CD4-positive, alpha-beta T cell treated with Interleukin-6 at 100 ng/mL for 8 hours (primary cell): Measurements from ENCODE around the gene B4GALT2.

ENCODE experiments used
- DNase-seq: peaks from one replicate; pipeline ENCODE4 v3.0.0-alpha.2; 2020; ENCODE audit warnings: mixed read lengths, low spot score

B4GALT2 gene

DNA sequence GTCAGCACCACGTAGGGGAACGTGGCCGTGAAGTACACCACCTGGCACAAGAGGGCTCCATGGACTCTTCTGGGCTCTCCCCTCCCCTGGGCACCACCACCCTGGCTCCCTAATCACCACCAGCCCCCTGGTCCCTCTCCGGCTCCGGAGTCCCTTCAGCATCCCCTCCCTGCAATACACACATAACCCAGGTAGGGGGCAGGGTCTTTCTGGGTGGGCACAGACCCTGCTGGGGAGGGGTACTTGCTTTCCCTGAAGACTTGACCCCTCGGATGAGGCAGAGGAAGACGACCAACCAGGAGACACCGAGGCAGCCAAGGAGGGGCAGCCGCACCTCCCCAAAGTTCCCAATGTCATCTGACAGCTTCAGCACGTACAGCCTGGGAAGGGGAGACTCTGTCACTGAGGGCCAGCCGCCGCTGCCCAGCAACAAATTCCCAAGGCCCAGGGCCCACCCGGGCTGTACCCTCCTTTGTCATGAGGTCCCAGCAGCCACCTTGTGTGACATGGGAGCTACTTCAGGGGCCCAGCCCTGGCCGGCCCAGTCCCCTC, 23.7 kb downstream of the B4GALT2 start:
- DNase-seq, result no peak

DNA sequence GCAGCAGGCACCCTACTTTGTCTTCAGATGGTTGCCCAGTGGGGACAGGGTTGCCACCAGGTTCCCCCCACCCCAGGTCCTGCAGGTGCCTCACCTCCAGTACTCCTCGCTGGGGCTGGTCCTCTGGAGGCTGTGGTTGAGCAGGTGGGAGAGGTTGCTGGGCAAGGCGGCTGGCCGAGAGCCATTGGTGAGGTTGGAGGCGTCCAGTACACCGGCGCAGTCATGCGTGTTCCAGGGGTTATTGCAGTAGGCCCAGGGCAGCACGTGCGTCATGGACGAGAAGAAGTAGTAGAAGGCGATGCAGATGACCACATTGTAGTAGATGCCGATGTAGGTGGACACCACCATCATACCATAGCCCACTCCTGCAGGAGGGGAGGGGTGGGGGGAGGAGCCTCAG, 29.2 kb downstream of the B4GALT2 start:
- no peak for DNase-seq

DNA sequence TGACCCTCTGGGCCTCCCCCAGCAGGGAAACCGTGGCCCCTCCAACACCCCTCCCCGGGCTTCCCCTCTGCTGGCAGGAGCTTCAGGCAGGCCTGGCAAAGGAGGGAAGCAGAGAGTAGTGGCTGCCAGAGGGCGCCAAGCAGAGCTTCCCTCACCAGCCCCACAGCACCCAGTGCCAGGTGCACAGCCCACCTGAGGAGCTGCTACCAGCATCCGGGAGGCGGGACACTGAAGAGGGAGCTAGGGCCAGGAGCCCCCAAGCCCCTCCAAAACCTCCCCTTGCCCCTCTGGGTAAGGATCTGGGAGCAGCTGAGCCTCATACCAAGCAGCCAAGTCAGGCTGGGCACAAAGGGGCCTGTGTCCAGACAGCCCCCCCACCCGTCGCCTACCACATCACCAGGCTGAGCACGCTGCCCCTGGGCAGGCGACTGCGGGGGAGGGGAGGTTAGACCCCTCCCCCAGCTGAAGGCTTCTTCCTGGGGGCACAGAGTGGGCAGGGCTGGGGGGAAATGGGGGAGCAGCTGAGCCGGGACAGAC, 32.0 kb downstream of the B4GALT2 start:
- DNase-seq, result no peak

DNA sequence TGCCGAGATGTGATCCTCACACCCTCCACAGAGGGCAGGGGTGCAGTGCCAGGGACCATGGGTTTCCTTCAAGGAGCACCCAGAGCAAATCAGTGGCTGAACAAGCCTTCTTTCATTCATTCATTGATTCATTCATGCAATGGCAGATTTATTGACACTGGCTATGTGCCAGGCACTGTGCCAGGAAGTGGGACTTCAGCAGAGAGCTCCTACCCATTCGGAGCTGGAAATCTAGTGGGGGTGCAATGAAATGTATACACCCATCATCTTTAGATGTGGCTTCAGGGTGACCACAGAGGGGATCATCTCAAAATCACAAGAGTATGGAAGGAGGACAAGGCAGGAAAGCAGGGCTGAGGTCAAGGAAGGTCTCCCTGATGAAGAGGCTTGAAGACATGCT, 33.4 kb downstream of the B4GALT2 start:
- DNase-seq, result no peak

DNA sequence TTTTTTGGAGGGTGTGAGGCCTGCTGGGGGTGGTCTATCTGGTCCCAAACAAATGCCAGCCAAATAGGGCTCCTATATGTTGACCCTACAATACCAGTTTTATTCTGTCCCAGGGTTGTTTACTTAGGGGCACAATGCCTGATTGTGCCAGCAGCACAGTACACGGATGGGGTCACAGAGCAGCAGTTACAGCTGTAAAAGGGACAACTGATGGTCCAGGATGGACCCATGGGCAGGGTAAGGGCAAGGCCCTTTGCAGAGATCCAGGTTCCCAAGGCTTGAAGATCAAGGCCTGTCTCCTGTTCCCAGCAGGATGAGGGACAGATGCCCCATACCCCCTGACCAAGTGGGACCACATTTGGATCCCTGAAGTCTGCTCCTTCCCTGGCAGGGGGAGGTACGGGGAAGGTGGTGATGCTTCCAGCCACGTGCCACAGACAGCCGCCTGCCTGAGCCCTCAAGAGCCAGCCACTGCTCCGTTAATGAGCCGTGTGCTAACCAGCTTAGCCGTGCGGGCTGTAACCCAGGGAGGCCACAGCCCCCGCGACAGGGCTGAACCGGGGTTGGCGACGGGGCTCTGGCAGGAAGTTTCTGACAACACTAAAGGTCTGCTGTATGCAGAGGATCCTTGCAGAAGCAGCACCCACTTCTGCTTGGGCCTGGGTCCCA, 34.1 kb downstream of the B4GALT2 start:
- DNase-seq, result no peak

DNA sequence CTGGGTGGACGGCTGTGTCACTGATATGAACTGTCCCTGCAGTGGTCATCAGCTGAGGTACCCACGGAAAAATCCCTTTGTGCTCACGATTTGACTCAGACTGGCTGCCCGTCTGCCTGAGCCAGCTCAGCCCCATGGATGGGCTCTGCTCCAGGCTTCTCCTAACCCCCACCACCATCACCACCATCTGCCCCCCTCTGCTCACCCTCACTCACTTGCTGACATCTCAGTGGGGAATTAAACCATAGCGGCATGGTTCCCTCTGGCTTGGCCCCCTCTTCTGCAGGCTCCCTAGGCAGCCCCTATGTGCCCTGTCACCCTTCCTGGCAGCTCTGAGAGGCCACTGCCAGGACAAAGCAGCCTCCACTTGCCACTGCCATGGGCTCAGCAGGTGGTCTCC, 34.9 kb downstream of the B4GALT2 start:
- no peak for DNase-seq

DNA sequence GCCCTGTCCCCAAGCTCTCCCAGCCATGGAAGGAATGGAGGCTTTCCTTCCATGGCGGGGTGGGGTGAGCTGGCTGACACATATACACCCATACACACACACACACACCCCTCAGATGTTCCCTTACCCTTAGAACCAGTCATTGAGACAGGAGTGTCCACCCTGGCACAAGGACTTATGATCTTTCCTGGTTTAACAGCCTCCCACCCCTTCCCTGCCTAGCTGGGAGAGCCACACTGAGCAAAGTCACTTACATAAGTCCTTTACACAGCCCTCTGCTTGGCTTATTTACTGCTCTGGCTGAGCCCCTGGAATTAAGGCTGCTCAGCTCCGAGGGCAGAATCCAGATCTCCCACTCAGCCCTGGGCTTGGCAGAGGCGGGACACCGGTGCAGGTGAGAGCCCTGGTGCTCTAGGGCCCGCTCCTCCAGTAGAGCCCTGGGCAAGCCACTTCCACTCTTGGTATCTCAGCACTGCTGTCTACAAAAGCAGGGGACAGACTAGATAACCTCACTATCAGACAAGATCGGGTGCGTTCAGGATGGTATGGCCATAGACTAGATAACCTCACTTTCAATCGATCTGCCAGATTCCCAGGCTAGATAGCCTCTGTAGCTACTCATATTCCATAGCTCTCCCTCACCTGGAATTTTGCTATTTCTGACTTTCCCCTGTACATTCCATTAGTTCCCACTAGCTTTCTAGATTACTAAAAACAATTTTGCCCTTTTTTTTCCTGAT, 35.5 kb downstream of the B4GALT2 start:
- DNase-seq, result no peak

DNA sequence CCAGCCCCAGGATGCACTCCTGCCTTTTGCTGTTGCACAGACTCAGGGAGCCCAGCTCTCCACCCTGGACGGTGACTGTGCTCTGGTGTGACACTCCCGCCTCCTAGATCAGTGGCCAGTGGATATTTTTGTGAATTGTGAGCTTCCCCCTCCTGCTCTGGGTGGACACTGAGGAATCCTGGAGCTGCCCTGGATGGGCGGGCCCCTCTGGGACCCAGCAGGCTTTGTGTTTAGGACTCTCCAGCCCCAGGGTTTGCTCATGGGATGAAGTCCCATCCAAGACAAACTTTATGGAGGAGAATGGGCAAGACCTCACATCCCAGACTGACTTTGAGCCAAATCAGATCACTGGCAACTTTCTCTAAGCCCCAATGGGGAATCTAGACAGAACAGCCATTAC, 36.2 kb downstream of the B4GALT2 start:
- DNase-seq, result no peak

DNA sequence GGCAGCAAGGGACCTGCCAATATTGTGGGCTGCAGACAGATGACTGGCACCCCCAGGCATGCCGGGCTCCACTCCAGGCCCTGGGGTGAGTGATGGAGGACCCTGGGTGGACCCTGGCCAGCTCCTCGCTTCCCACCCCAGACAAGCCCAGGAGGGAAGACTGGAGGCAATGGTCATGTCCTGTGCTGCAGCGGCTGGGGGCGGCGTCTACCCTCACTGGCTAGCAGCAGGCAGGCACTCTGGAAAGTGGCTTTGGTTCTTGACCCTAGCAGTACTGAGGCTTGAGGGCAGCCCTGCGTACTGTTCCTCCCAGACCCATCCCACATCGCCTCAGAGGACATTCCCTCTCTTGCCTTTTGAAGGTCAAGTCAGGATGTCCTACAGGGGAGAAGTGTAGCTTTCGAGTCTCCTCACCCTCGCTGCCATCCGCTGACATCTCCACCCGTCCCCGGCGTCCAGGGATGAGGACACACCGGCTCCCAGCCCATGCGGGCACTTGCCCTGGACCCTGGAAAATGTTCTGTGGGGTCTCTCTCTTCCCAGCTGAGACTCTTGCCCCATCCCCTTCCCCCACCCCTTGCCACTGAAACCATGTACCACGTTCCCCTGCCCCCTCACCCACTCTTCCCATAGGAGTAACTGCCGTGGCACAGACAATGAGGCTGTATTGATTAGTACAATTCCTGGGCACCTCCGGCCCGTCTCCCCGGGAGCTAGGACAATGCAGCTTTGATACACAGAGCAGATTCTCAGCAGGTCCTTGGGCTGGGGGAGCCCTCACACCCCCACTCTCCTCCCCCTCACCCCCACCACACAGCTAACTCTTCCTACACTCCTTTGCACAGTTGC, 37.3 kb downstream of the B4GALT2 start:
- no peak for DNase-seq

DNA sequence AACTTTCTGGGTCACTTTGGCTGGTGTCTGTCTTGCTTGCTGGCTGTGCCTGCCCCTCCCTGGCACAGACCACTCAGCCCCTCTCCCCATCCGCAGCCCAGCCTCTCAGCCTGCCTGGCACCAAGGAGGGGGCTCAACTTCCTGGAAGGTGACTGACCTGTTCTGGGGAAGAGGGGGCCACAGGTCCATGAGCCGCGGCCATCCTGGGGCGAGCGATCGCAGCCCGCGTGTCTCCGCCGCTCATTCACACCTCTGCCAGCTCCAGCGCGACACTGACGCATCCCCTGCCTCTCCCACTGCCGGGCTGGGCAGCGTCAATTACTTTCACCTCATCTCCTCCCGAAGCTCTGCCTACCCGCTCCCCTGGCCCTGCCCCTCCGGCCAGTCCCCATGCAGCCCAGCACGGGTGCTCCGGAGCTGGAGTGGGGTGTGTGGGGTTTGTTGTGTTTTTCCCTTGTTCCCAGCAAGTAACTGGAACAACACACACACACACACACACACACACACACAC, 37.9 kb downstream of the B4GALT2 start:
- DNase-seq, result no peak

DNA sequence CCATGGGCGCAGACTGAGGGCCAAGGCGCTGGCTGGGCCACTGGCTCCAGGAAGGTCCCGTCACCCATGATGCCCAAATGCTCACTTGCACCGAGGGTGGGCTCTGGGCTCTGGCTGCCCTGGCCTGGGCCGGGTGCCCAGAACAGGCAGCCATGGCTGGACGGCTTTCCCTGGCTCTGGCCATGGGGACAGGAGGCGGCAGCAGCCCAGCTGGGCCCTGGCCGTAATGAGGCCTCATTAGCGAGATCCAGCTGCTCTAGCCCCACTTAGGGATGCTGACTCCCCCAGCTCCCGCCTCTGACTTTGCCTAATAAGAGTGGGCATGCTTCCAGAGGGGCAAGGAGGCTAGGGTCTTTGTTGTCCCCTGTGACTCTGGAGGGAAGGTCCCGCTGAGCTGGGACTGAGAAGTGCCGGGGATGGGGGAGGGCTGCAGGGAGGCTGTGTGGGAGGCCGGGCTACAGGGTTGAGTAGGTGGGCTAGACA, 40.5 kb downstream of the B4GALT2 start:
- no peak for DNase-seq

DNA sequence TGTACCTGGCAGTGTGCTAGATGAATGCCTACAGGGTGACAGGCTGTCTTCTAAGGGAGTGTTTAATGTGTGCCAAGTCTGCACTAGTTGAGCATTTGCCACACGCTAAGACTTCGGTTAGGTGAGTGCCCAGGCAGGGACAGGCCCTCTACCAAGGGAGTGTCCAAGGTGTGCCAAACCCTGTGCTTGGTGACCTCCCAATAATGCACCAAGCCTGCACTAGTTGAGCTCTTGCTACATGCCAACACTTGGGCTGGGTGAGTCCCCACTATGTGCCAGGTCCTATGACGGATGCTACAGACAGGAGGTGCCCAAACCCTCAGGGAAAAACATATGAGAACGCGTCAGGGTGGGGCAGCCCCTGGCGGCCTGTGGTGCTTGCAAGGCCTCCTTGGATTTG, 41.5 kb downstream of the B4GALT2 start:
- DNase-seq, result no peak

DNA sequence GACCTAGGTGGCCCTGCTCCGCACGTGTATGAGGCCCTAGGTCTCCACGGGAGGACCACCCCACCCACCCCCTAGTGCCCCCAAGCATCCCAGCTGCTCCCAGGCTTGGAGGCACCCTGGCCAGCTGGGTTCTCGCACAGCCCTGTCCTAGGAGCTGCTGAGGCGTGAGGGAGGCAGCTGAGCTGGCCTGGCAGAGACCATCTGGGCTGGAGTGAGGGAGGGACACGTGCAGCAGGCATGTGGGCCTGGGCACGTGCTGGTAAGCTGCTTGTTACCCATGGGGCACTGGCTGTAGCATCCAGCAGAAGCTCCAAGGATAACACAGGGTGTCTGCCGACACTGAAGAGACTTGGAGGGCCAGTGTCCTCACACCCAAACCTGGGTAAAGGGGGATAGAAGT, 42.1 kb downstream of the B4GALT2 start:
- no peak for DNase-seq

DNA sequence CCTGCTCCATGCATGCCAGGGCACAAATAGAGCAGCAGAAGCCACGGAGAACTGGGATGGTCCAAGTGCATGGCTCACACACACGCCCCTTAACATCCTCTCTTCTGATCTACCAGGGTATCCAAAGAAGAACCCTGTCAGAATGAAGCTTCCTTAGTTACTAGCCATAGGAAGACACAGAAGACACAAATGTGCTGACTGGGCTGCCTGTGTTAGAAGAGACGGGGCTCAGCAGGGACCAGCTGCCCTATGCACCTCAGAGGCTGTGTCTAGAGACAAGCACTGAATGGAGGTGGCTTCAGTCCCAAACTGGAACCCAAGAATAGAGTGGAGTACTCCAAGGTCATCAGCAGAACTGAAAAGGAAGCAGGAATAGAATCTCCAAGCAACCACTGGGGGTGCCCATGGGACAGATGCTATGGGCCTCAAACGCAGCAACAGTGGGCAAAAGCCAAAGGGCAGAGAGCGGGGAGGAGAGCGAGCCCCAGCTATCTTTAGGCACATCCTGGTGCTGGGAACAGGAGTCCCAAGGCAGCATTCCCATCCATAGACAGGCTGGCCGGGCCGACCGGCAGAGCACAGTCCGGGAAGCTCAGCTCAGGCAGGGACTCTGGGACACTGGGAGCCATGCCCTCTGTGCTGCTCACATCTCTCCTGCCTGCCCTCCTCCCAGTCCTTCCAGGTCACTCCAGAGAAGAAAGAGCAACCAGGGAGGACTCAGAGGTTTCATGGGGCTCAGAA, 42.7 kb downstream of the B4GALT2 start:
- no peak for DNase-seq

DNA sequence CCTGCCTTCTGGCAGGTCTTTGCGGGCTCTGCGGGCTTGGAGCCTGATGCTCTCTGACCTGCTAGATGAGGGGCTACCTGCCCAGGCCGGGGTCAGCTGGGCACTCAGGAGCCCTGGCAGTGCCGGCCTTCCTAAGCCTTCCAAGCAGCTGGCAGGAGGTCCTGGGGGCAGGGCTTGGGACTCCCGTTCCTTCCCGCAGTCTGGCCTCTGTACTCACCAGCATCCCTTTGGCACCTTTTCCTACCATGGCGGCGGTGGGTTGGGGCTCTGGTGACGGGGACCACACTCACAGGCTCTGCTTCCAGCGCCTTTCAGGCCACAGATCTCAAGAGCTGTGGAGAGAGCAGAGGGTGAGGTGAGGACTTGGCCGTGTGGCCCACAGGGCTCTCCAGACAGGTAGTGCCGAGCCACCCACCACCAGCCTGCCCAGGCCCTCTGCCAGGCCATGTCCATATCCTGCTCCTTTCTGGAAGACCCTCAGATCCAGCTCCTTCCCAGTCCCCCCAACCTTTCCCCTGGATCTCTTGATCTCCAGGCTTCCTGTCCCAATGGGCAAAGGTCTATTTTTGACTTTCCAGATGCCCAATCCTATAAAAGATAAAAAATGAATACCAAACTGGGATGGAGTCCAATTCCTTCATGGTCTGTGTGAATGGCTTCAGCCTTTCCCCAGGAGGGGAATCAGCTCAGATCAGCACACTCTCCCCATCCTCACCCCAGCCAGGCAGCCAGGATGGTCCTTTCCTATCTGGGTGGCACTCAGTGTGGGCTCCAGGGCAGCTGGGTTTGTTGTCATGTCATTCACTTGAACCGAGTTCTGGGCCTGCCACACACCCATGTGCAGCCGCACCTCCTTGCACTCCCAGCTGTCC, 45.3 kb downstream of the B4GALT2 start:
- DNase-seq, result no peak

DNA sequence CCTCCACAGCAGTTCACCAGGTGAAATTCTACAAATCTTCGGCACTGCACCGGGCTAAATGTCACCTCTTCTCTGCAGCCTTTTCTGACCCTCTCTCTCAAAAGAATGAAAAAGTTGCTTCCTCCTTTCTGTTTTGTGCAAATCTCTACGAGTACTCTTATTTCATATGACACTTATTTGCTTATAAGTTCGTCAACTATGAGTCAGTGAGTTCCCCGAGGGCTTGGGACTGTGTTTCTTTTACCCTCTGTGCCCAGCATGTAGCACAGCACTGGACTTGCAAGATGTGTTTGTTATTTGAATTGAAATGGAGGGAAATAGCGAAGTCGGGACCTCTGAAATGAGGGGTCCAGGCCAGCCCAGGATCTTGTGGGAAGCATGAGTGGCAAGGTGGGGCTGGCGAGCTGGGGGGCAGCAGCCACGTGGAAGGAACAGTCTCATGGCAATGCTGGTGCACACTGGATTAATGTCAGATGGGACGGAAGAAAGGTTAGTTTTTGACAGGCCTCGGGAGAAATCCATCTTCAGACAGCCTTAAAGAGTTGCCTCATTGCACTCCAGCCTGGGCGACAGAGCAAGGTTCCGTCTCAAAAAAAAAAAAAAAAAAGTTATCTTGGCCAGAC, 46.0 kb downstream of the B4GALT2 start:
- no peak for DNase-seq

DNA sequence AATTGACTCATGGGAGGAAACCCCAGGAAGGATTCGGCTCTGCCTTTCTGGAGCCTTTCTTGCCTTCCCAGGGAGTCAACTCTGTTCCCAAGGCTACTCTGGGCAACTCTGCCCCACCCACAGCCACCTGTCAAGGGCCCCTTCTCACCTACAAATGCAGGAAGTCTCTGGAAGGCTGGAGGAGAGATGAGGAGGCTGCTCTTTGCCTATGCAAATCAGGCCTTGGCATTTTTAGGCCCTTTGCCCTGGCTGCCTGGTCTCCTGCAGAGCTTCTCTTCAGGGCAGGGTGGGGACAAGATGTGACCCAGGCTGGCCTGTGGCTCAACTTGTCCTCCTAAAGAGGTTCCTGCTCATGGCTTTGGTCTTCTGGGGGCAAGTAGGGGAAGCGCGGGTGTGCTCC, 46.8 kb downstream of the B4GALT2 start:
- DNase-seq, result no peak

DNA sequence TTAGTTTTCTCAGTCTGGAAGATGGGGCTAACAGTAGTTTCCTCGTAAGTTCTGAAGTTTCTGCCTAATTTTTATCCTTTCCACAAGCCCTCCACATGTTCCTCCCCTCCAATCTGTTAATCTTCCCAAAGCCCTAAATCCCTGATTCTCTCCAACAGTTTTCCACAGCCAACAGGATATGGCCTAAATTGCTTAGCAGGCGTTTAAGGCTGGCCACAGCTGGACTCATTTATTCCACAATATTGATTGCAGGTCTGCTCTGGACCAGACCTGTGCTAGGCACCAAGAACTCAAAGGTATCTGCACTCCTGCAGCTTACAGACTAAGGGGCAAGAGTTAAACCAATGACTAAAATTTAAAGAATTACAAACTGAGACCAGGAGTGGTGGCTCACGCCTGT, 48.3 kb downstream of the B4GALT2 start:
- DNase-seq, result no peak

DNA sequence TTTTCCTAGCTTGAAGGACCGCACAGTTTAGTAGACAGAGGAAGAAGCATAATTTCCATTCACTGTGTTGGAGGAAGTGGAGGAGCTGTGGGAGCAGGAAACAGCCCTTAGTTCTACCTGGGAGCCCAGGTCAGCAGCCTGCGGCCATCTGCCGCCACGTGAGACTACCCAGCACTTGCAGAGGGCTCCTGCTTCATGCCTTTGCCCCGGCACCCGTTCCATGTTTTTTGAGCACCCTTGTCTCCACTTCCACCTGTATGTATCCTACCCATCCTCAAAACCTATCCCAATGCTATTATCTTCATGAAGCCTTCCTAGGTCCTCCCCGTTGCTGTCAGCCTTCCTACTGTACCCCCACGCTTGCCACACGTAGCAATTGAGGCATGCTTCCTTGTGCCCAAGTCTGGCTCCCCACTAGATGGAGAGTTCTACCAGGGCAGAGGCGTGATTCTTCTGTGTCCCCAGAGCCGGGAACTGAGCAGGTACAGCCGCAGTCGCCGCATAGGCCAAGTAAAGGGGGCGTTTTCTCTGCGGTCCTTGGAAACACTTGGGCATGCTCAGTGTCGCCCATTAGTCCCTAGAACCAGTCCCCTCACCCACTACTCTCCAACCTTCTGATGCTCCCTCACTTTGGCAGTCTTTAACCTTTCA, 50.4 kb downstream of the B4GALT2 start:
- DNase-seq, result no peak
